ENCODE data around the gene STRA6. TPM values are rescaled to one million over a fixed set of nuclear protein-coding genes. Genes with fewer than 3 reads are reported as not detected.

The STRA6 gene
- total and polyA plus RNA-seq, 3 donors from 2014 or later: 4.1 to 14.1 (median 9.3) TPM

- H3K27me3 ChIP-seq: no peaks in the 10 kb centered on the region
- WGBS, 2 donors: 38 to 45% methylated on average over 11 to 13 of the region's 13 CpGs
- no peaks in the 10 kb centered on the region for H3K9me3 ChIP-seq
- intact Hi-C loops (cut with DNase I; ENCODE audit: low total_unique reads): no loop called here
- H3K27ac ChIP-seq: peak overlapping the region in 1 of 2 donors; percentile 56
- TF ChIP-seq POLR2A (IDR thresholded peaks at IDR 0.05) (no peak), CTCF (IDR thresholded peaks at IDR 0.05) (no peak)
- peak; percentile 84 for DNase-seq
- no peak overlapping the region for H3K4me3 ChIP-seq
- H3K4me1 ChIP-seq: peaks cover 32% of the 10 kb centered on the region
- H3K36me3 ChIP-seq (ENCODE audit: low read depth, missing control alignments): no peaks in the 10 kb centered on the region
Measured at GRCh38 chr15:74179101-74179841, 23.3 kb downstream of the STRA6 start.

DNA sequence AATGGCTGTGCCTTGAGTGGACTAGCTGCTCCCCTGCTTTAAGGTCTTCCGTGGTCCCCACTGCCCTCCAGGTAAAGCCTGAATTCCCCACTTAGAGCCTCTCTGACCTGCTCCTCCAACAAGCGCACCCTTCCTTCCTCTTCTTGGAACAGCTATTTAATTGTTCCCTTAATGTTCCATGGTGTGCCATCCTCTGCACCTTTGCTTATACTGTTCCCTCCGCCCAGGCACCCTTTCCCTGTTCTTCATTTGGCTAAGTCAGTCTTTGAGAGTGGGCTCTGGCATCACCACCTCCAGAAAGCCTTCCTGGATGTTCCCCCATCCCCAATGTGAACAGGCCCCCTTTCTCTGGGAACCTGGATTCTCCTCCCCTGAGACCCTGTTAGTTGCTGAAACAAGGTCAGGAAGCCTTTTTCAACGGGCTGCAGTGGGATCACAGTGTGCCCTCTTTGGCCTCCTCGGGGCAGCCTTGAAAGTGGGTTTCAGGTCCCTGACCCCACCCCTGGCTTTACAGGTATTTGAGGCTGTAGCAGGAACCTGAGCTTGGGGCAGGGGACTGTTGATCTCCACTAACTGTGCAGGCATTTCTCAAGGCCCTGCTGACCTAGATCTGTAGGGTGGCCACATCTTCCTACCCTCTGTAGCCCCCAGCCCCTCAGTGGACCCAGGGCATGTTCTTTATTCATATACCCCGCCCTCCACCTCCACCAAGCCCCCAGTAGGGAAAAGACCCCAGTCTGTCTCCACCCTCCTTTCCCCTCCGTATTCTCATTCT, 24.1 kb downstream of the STRA6 start:
- intact Hi-C loops (cut with DNase I; ENCODE audit: low total_unique reads): no loop called here
- Histone ChIP-seq H3K9me3 (no peaks in the 10 kb centered on the region), H3K4me3 (no peak overlapping the region), H3K4me1 (peaks cover 38% of the 10 kb centered on the region), H3K36me3 (ENCODE audit: low read depth, missing control alignments) (no peaks in the 10 kb centered on the region), H3K27me3 (no peaks in the 10 kb centered on the region), H3K27ac (peak overlapping the region in 1 of 2 donors; percentile 56)
- TF ChIP-seq POLR2A (IDR thresholded peaks at IDR 0.05) (no peak), CTCF (IDR thresholded peaks at IDR 0.05) (no peak)
- DNase-seq: no peak
- 79 to 80% methylated on average over 6 to 7 of the region's 7 CpGs for WGBS, 2 donors

- Histone ChIP-seq H3K27me3 (no peaks in the 10 kb centered on the region), H3K9me3 (no peaks in the 10 kb centered on the region), H3K4me1 (peaks cover 56% of the 10 kb centered on the region), H3K27ac (peak overlapping the region in 1 of 2 donors; percentile 66), H3K4me3 (no peak overlapping the region), H3K36me3 (ENCODE audit: low read depth, missing control alignments) (no peaks in the 10 kb centered on the region)
- no peak for DNase-seq
- TF ChIP-seq CTCF (IDR thresholded peaks at IDR 0.05) (no peak), POLR2A (IDR thresholded peaks at IDR 0.05) (no peak)
- intact Hi-C loops (cut with DNase I; ENCODE audit: low total_unique reads): no loop called here
- WGBS, 2 donors: 60 to 74% methylated on average over 9 to 10 of the region's 10 CpGs
Measured at GRCh38 chr15:74176262-74177214, 26.0 kb downstream of the STRA6 start.

GRCh38 chr15:74175271-74176191, 27.1 kb downstream of the STRA6 start:
- Histone ChIP-seq H3K36me3 (ENCODE audit: low read depth, missing control alignments) (no peaks in the 10 kb centered on the region), H3K27ac (peak overlapping the region in 1 of 2 donors; percentile 50), H3K9me3 (no peaks in the 10 kb centered on the region), H3K4me1 (peaks cover 56% of the 10 kb centered on the region), H3K4me3 (no peak overlapping the region), H3K27me3 (no peaks in the 10 kb centered on the region)
- WGBS, 2 donors: 76 to 78% methylated on average over 24 to 44 of the region's 45 CpGs
- no peak for TF ChIP-seq POLR2A (IDR thresholded peaks at IDR 0.05)
- no peak for TF ChIP-seq CTCF (IDR thresholded peaks at IDR 0.05)
- DNase-seq: no peak
- intact Hi-C loops (cut with DNase I; ENCODE audit: low total_unique reads): no loop called here
